Pancreas (tissue), 10 donors: ENCODE results near the gene MAP1LC3C. TPM values are rescaled to one million over a fixed set of nuclear protein-coding genes. Genes with fewer than 3 reads are reported as not detected.

Experiments used
- ATAC-seq, 4 donors: fragments of 200-7000 bp; cut with Tn5 transposase; one replicate each; pipeline versions ENCODE4 v1.8.0 to v1.9.1; 2020; ENCODE audit warnings: mild to moderate bottlenecking in 4 of 4, moderate library complexity in 4 of 4
- DNase-seq, 6 donors: peaks; one replicate each; pipeline ENCODE4 v3.0.0-alpha.2; 2020
- FAIRE-seq: peaks from 2 replicates; lab custom pipeline; 2012; peaks lifted over from hg19 to GRCh38; lab: Jason Lieb, UNC
- H3K27ac ChIP-seq, 4 donors: fragments of 200-600 bp; sonication (generic); 1 replicate in 3 of 4; 2 replicates in 1 of 4; pipeline versions ENCODE4 v1.5.0 to v1.8.0; 2020
- H3K27me3 ChIP-seq, 4 donors: fragments of 200-600 bp; one replicate each; pipeline ENCODE4 v1.8.0; 2021
- H3K36me3 ChIP-seq, 3 donors: fragments of 200-600 bp; sonication (generic) in 1 of 3; one replicate each; pipeline versions ENCODE4 v1.5.0 to v1.8.0; 2020 to 2021
- H3K4me1 ChIP-seq, 3 donors: fragments of 200-600 bp; one replicate each; pipeline ENCODE4 v1.8.0; 2021
- H3K4me3 ChIP-seq, 4 donors: fragments of 200-600 bp; sonication (generic) in 2 of 4; one replicate each; pipeline versions ENCODE4 v1.5.0 to v1.8.0; 2020 to 2021
- H3K9me3 ChIP-seq, 4 donors: fragments of 200-600 bp; one replicate each; pipeline ENCODE4 v1.8.0; 2021
- WGBS, 2 donors: extraction: QIAGEN DNeasy Blood & Tissue Kit; methylation state at CpG; one replicate each; pipeline ENCODE4 v1.1.7; 2013; 5-methylcytosine and 5-hydroxymethylcytosine counted together
- intact Hi-C, 3 donors: fragments of 100-400 bp; cut with DNase I; formaldehyde crosslinking; loops; one replicate each; pipeline versions ENCODE4 v1.11.1 to v1.14.2; 2022
- polyA plus RNA-seq, 2 donors: library from polyadenylated mRNA; stranded (reverse); fragments of 200-250 nt; gene quantifications; one replicate each; pipeline ENCODE4 v1.2.3, GENCODE V29; 2013
- total RNA-seq, 6 donors: library from RNA; stranded (reverse); fragmentation: NEBNext Ultra II Directional in 4 of 6; extraction: Animal tissue kit (Norgen Biotek cat#: 25700) in 4 of 6; gene quantifications; one replicate each; pipeline versions ENCODE4 v1.2.1 to v1.2.4, GENCODE V29; 2021 to 2023
- TF ChIP-seq, protein P1 (sequence below), 4 donors: fragments of 200-600 bp; sonication (generic) in 3 of 4; IDR thresholded peaks; one replicate each; pipeline versions ENCODE4 v1.5.0 to v1.8.0; 2021; ENCODE audit warnings: antibody characterized with exemption in 4 of 4
- donor health status: healthy with polysubstance abuse.
- donor health status: DM: no; HTN: no; CAD: no; lungs with moderate emphysema.
- donor health status: DM: no; HTN: no; CAD: no.
- donor health status: control.
- donor health status: control.
- donor health status: Bipolar disorder and iron deficiency.
- donor health status: DM: yes; HTN: yes; CAD: no.
- donor health status: DM: no; HTN: no; CAD: no.
- donor health status: DM: no; HTN: no; CAD: no.
- donor health status: DM: yes; HTN: yes; CAD: no.

Gene MAP1LC3C
- total and polyA plus RNA-seq, 8 donors: 0.35 to 0.93 (median 0.38) TPM; not detected in 5

DNA sequence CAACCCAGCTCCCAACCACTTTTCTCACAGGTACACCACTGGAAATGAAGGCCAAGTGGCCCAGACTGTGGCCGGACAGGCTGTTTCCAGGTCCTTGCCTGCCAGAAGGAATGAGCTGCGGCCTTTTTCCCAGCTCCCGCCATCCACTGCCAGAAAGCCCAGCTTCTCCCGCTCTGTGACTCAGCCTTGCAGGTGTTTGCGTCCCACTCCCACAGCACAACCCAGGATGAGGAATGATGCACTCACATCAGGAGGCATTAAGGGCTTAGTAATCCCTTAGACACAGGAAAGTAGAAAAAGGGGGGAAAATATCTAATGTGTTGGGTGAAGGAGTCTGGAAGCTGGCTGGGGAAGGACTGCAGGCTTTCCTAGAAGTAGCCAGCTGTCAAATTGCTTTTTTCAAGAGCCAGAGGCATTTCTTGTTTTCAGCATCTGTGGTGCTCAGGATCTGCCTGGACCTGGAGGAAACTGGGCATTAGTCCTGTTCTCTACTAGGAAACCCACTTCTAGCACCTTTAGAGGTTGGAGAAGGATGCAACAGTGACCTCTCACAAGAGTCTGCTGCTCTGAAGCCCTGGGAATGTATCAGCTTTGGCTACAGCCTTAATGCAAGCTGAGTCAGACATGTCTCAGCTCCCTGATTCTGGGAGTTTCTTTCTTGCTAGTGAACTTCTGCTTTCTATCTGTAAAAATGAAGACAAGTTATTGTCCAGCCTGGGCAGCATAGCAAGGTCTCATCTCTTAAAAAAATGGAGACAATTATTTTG, 13.2 kb upstream of the MAP1LC3C start:
- no peaks in the 10 kb centered on the region for H3K27me3 ChIP-seq
- no peak overlapping the region for H3K27ac ChIP-seq
- no peak overlapping the region for H3K4me3 ChIP-seq
- H3K36me3 ChIP-seq: no peaks in the 10 kb centered on the region
- no peak for DNase-seq
- 82 to 84% methylated on average over 5 of the region's 5 CpGs for WGBS, 2 donors
- peak in 2 of 4 donors; percentile 40 to 46 for ATAC-seq
- TF ChIP-seq, protein P1, sequence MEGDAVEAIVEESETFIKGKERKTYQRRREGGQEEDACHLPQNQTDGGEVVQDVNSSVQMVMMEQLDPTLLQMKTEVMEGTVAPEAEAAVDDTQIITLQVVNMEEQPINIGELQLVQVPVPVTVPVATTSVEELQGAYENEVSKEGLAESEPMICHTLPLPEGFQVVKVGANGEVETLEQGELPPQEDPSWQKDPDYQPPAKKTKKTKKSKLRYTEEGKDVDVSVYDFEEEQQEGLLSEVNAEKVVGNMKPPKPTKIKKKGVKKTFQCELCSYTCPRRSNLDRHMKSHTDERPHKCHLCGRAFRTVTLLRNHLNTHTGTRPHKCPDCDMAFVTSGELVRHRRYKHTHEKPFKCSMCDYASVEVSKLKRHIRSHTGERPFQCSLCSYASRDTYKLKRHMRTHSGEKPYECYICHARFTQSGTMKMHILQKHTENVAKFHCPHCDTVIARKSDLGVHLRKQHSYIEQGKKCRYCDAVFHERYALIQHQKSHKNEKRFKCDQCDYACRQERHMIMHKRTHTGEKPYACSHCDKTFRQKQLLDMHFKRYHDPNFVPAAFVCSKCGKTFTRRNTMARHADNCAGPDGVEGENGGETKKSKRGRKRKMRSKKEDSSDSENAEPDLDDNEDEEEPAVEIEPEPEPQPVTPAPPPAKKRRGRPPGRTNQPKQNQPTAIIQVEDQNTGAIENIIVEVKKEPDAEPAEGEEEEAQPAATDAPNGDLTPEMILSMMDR (IDR thresholded peaks at IDR 0.05): no peak
- no peaks in the 10 kb centered on the region for H3K9me3 ChIP-seq
- FAIRE-seq: no peak
- intact Hi-C loops: no loop called here
- H3K4me1 ChIP-seq: no peaks in the 10 kb centered on the region

DNA sequence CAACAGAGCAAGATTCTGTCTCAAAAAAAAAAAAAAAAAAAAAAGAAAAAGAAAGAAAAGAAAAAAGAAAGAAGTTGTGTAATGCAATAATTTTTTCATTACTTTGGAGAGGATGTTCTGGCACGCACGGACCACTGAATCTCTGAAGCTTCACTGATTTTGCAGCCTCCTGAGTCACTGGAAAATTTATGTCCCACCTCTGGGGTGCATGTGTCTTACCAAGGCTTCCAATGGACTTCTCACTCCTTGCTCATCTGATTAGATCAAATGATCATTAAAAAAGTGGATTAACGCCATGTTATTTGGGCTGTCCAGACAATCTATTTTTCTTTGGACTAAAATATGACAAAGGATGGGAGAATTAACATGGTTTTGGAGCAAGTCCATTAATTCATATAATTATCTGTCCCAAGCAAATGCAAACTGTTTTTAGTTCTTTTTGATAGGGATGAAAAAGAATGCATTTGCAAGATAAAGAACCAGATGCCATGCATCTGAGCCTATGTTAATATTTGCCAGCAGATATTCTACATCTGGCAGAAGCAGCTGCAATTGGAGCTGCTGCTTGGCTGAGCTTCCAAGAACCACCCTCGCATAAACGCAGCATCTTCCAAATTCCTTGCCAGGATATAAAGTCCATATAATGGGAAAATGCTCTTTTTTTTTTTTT, 10.1 kb upstream of the MAP1LC3C start:
- Histone ChIP-seq H3K4me3 (no peak overlapping the region), H3K9me3 (no peaks in the 10 kb centered on the region), H3K27me3 (no peaks in the 10 kb centered on the region), H3K27ac (no peak overlapping the region), H3K36me3 (no peaks in the 10 kb centered on the region), H3K4me1 (no peaks in the 10 kb centered on the region)
- DNase-seq: no peak
- no peak for FAIRE-seq
- TF ChIP-seq, protein P1 (IDR thresholded peaks at IDR 0.05): no peak
- intact Hi-C loops: no loop called here
- peak in 1 of 4 donors; percentile 40 for ATAC-seq
- 61 to 79% methylated on average over 5 of the region's 5 CpGs for WGBS, 2 donors

DNA sequence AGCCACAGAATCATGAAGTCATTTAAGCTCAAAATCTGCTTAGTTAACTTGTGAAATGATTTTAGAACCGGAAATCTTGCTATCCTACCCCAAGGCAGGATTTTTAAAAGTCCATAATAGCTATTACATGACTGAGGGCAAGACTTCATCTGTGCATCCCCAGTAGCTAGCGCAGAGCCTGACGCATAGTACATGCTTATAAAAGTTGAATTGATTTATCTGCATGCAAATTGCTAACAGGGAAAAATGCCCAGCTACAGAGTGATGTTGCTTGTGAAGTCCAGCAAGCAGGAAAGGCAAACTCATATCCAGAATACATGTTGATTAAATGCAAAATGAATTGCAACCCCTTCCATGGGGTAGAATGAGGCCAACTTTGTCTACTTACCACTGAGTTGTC, 8.1 kb upstream of the MAP1LC3C start:
- Histone ChIP-seq H3K4me1 (no peaks in the 10 kb centered on the region), H3K27ac (no peak overlapping the region), H3K9me3 (no peaks in the 10 kb centered on the region), H3K4me3 (no peak overlapping the region), H3K36me3 (no peaks in the 10 kb centered on the region), H3K27me3 (no peaks in the 10 kb centered on the region)
- DNase-seq: no peak
- no peak for FAIRE-seq
- intact Hi-C loops: no loop called here
- ATAC-seq: no peak
- TF ChIP-seq, protein P1 (IDR thresholded peaks at IDR 0.05): no peak
- WGBS, 2 donors: 78 to 82% methylated on average over 3 of the region's 3 CpGs

DNA sequence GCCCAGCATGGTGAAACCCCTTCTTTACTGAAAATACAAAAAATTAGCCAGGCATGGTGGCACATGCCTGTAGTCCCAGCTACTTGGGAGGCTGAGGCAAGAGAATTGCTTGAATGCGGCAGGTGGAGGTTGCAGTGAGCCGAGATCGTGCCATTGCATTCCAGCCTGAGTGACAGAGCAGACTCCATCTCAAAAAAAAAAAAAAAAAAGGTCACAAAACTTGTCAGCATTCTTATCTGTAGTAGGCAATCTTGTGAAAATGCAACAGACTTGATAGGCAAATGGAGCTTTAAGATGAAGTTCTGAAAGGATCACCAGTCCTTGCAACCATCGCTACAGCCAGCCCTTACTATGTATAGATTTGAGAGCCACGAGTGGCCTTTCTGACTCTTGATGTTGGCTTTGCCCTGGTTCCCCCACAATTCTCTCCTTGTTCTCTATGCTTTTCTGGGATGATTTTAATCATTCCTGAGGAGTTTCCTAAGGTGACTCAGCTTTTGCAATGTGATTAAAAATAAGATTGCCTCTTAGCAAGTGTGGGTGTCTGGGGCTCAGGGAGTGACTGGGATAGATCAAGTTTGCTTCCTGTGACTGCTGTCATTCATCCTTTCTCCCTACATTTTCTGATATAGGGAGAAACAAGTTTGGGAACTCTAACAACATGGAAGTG, 7.1 kb upstream of the MAP1LC3C start:
- no peaks in the 10 kb centered on the region for H3K36me3 ChIP-seq
- no peaks in the 10 kb centered on the region for H3K4me1 ChIP-seq
- no peaks in the 10 kb centered on the region for H3K27me3 ChIP-seq
- no peak for FAIRE-seq
- ATAC-seq: no peak
- H3K4me3 ChIP-seq: no peak overlapping the region
- intact Hi-C loops: no loop called here
- TF ChIP-seq, protein P1 (IDR thresholded peaks at IDR 0.05): no peak
- no peak for DNase-seq
- H3K9me3 ChIP-seq: no peaks in the 10 kb centered on the region
- no peak overlapping the region for H3K27ac ChIP-seq
- 71 to 76% methylated on average over 5 of the region's 5 CpGs for WGBS, 2 donors
